SU-DHL-6 (cell line): ENCODE measurements around the gene ALDH1A3.

ENCODE experiments used
- H2AFZ ChIP-seq: fragments of 200-600 bp; sonication (generic); 2 replicates; pipeline ENCODE4 v1.6.1; 2014; ENCODE audit warnings: low read depth, mild to moderate bottlenecking, moderate library complexity, mixed read lengths, antibody characterized with exemption, low read length; ENCODE audit not compliant: severe bottlenecking
- H3F3A ChIP-seq: fragments of 200-600 bp; shearing (Covaris generic); 2 replicates; pipeline ENCODE4 v1.6.0; 2016; ENCODE audit warnings: antibody characterized with exemption, mild to moderate bottlenecking; ENCODE audit not compliant: insufficient read depth
- H3K27ac ChIP-seq: fragments of 200-600 bp; sonication (generic); 2 replicates; pipeline ENCODE4 v1.5.1; 2016; ENCODE audit warnings: low read depth, mild to moderate bottlenecking, low read length, moderate library complexity, mixed read lengths
- H3K27me3 ChIP-seq: fragments of 200-600 bp; sonication (generic), shearing (Covaris generic); 2 replicates; pipeline ENCODE4 v1.6.0; 2014; ENCODE audit warnings: mild to moderate bottlenecking, low read length
- H3K36me3 ChIP-seq: fragments of 200-600 bp; sonication (generic); 2 replicates; pipeline ENCODE4 v1.6.1; 2014; ENCODE audit warnings: mild to moderate bottlenecking, low read length, mixed read lengths
- H3K4me2 ChIP-seq: fragments of 300-600, 200-600 bp; shearing (Covaris generic), sonication (generic); 2 replicates; pipeline ENCODE4 v1.6.0; 2014; ENCODE audit warnings: low read length, low read depth, mild to moderate bottlenecking; ENCODE audit not compliant: poor library complexity, severe bottlenecking
- H3K4me3 ChIP-seq: fragments of 200-600 bp; sonication (generic); 2 replicates; pipeline ENCODE4 v1.5.1; 2014; ENCODE audit warnings: antibody characterized with exemption, low read length, mild to moderate bottlenecking, mixed read lengths; ENCODE audit not compliant: insufficient read depth, poor library complexity, severe bottlenecking
- H3K79me2 ChIP-seq: fragments of 200-600 bp; sonication (generic); 2 replicates; pipeline ENCODE4 v1.6.1; 2014; ENCODE audit warnings: mild to moderate bottlenecking, low read length, moderate library complexity; ENCODE audit not compliant: insufficient read depth
- H3K9ac ChIP-seq: fragments of 200-600 bp; sonication (generic); 2 replicates; pipeline ENCODE4 v1.7.0; 2014; ENCODE audit warnings: mild to moderate bottlenecking, low read length
- H3K9me2 ChIP-seq: fragments of 200-600 bp; sonication (generic); replicated peaks from 2 replicates; pipeline ENCODE4 v1.6.1; 2014; ENCODE audit warnings: low read length; ENCODE audit not compliant: insufficient read depth
- H3K9me3 ChIP-seq: fragments of 200-600 bp; sonication (generic); 2 replicates; pipeline ENCODE4 v1.6.1; 2014; ENCODE audit warnings: low read length, mixed read lengths; ENCODE audit not compliant: insufficient read depth
- H4K20me1 ChIP-seq: fragments of 200-600 bp; sonication (generic); 2 replicates; pipeline ENCODE4 v1.6.1; 2014; ENCODE audit warnings: low read depth, mild to moderate bottlenecking, antibody characterized with exemption, low read length, moderate library complexity, mixed read lengths
- EZH2phosphoT487 ChIP-seq: fragments of 200-600 bp; sonication (generic), shearing (Covaris generic); conservative IDR thresholded peaks from 2 replicates; pipeline ENCODE4 v1.6.1; 2018; ENCODE audit warnings: mild to moderate bottlenecking, antibody characterized with exemption, low read length, moderate library complexity, mixed read lengths
- TF ChIP-seq, protein P1 (sequence below): fragments of 200-600 bp; sonication (generic); IDR thresholded peaks from one replicate; pipeline ENCODE4 v1.5.1; 2017; ENCODE audit warnings: antibody characterized with exemption, mild to moderate bottlenecking, low read length, moderate library complexity; ENCODE audit not compliant: insufficient read depth, poor library complexity, severe bottlenecking

ALDH1A3 gene

DNA sequence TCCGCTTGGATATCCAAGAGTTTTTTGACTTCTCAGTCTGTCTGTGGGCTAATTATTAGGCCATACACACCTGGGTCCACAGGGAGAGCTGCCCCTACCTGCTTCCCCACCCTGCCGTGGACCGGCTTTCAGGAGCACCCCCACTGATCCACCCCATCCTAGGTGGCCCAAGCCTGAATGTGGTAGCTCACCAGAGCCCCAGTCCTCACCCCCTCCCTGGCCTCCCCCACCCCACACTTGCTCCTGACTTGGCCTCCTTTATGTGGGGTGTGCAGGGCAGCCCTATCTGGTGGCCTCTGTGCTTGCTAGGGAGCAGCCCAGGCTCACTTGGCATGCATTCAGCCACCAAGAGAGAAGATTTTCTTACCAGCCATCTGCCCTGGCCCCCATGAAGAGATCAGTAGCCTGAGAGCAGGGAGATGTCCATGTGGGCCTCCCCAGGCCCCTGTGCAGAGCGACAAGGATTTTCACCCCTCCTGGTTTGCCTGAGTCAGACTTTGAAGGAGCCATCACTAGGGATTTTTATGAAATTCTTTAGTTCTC lies 50.7 kb downstream of the ALDH1A3 start:
- TF ChIP-seq EZH2phosphoT487: no peak
- TF ChIP-seq, protein P1, sequence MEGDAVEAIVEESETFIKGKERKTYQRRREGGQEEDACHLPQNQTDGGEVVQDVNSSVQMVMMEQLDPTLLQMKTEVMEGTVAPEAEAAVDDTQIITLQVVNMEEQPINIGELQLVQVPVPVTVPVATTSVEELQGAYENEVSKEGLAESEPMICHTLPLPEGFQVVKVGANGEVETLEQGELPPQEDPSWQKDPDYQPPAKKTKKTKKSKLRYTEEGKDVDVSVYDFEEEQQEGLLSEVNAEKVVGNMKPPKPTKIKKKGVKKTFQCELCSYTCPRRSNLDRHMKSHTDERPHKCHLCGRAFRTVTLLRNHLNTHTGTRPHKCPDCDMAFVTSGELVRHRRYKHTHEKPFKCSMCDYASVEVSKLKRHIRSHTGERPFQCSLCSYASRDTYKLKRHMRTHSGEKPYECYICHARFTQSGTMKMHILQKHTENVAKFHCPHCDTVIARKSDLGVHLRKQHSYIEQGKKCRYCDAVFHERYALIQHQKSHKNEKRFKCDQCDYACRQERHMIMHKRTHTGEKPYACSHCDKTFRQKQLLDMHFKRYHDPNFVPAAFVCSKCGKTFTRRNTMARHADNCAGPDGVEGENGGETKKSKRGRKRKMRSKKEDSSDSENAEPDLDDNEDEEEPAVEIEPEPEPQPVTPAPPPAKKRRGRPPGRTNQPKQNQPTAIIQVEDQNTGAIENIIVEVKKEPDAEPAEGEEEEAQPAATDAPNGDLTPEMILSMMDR: no peak
- H3K36me3 ChIP-seq: peaks cover 12% of the 10 kb centered on the region
- H3K9me2 ChIP-seq: no peaks in the 10 kb centered on the region
- H3K79me2 ChIP-seq: peaks cover 79% of the 10 kb centered on the region
- peaks cover 90% of the 10 kb centered on the region for H3F3A ChIP-seq
- H3K27ac ChIP-seq: peak overlapping the region; percentile 98
- H3K9ac ChIP-seq: peak overlapping the region; percentile 62
- H3K9me3 ChIP-seq: no peaks in the 10 kb centered on the region
- peak overlapping the region; percentile 42 for H3K4me3 ChIP-seq
- peak overlapping the region; percentile 67 for H3K4me2 ChIP-seq
- H2AFZ ChIP-seq: no peak overlapping the region
- no peaks in the 10 kb centered on the region for H3K27me3 ChIP-seq
- no peaks in the 10 kb centered on the region for H4K20me1 ChIP-seq

DNA sequence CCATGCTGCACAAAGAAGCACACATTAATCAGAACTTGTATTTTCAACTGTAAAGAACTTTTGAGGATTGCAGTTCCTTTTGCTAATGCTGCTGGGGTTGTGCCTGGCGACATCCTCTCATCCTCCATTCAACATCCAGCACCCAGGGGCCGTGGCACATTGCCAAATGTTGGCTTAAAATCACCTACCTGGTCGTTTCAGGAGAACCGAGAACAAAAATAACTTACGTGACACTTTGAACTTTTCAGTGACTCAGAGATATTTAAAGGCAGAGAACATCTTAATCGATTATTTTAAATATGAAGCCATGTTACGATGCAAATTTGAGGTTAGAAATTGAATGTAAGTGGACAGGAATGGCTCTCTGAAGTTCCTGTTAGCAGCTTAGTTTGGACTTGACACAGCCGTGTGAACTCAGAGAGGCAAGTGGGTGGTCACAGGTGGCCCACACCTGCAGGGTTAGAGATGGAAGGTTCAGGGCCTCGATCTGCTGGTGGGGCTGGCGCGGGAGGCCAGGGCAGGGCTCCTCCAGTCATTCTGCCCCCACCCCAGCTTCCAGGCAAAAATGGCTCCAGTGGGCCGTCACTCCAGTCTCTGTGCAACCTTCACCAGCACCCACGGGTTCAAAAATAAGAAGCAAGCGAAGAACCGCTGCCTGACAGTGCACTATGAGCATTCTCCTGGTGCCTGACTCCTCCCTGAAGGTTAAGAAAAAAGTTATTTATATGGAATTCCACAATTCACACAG lies 51.7 kb downstream of the ALDH1A3 start:
- no peak for TF ChIP-seq EZH2phosphoT487
- TF ChIP-seq, protein P1: no peak
- no peaks in the 10 kb centered on the region for H3K9me3 ChIP-seq
- peaks cover 80% of the 10 kb centered on the region for H3K79me2 ChIP-seq
- no peaks in the 10 kb centered on the region for H3K27me3 ChIP-seq
- peak overlapping the region; percentile 98 for H3K27ac ChIP-seq
- H3K36me3 ChIP-seq: peaks cover 4% of the 10 kb centered on the region; the same call in 1 of the 2 replicates
- peak overlapping the region; percentile 42 for H3K4me3 ChIP-seq
- no peaks in the 10 kb centered on the region for H3K9me2 ChIP-seq
- H3K9ac ChIP-seq: peak overlapping the region; percentile 62
- peak overlapping the region; percentile 67 for H3K4me2 ChIP-seq
- no peaks in the 10 kb centered on the region for H4K20me1 ChIP-seq
- no peak overlapping the region for H2AFZ ChIP-seq
- peaks cover 81% of the 10 kb centered on the region for H3F3A ChIP-seq

DNA sequence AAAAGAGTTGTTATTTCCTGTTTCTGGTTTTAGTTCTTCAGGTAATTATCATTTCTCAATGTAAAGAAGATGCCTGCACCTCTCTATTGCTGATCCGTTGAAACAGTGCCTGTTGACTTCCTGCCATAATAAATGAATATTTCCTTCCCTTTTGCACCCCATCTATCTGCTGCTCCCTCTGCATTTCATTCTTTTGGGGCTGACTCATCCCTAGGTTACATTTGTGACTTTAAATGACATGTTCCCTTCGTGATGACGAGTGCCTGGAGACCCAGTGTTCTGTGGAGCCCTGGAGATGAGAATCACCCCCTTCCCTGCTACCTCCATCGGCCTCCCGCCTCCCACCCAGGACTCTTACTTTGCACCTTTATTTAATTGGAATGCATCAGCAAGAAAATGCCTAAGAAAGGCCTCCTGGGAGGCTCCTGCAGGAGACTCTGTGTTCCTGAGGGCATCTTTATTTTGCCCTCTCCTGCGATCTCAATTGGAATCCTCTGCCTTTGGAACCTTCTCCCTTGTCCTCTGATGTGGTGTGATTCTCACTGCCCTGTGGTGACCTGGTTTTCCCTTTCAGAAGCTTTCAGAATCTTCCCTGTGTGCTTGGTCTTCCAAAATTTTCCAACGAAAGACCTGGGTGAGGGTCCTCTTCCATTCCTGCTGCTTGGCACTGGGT lies 53.2 kb downstream of the ALDH1A3 start:
- Histone ChIP-seq H3K4me2 (peak overlapping the region; percentile 67), H3K9me2 (no peaks in the 10 kb centered on the region), H3K4me3 (no peak overlapping the region), H3K9me3 (no peaks in the 10 kb centered on the region), H3F3A (peaks cover 75% of the 10 kb centered on the region), H3K27me3 (no peaks in the 10 kb centered on the region), H4K20me1 (no peaks in the 10 kb centered on the region), H3K79me2 (peaks cover 83% of the 10 kb centered on the region), H3K27ac (peak overlapping the region; percentile 98), H2AFZ (no peak overlapping the region), H3K9ac (peak overlapping the region; percentile 14), H3K36me3 (peaks cover 4% of the 10 kb centered on the region; the same call in 1 of the 2 replicates)
- no peak for TF ChIP-seq EZH2phosphoT487
- TF ChIP-seq, protein P1: no peak
